ENCODE data around the gene SLC39A2. TPM values are rescaled to one million over a fixed set of nuclear protein-coding genes. Genes with fewer than 3 reads are reported as not detected.
"Not testable (repeated sequence)": the region's sequence is repeated elsewhere in the genome, so short reads cannot be mapped to it uniquely, and the experiment has no call there.

Gene SLC39A2
- not detected in 2 replicates for total RNA-seq (2014; rRNA removed; shearing (Covaris generic))

DNA sequence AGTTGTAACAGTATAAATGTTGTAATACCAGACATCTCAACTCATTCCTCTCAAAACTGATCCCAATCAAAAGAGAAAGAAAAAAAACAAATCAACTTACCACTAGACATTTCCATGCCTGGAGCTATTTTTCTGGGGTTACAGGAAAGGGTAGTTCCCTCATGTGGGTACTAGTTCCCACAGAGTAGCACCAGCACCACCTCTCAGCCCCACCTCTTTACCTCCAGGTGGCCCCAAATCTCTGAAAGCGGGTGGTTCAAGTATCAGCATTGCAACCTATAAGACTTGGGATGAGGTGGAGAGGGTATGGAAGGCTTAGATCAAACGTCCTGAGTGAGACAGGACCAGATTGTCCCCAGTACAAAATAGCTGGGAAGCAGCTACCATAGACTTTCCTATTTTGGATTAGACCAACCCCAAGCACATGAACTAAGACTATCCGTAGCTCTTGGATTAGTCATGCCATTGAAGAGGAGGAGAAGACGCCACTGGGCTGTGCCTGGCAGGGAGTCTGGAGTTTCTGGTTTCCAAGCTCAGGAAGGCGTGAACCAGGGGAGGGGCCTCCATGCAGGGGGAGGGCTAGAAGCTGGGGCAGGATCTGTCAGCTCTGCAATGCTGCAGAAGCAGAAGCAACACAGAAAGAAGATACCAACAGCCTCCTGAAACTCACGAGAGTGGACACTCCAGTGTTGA is at the start of gene SLC39A2:
SLC39A2 (plus strand) TSS at position 620 of the 693 bp plus-strand sequence. CDS start 154 bp downstream, outside the sequence.
- DNase-seq (ENCODE audit: low read depth), result peak; percentile 69

DNA sequence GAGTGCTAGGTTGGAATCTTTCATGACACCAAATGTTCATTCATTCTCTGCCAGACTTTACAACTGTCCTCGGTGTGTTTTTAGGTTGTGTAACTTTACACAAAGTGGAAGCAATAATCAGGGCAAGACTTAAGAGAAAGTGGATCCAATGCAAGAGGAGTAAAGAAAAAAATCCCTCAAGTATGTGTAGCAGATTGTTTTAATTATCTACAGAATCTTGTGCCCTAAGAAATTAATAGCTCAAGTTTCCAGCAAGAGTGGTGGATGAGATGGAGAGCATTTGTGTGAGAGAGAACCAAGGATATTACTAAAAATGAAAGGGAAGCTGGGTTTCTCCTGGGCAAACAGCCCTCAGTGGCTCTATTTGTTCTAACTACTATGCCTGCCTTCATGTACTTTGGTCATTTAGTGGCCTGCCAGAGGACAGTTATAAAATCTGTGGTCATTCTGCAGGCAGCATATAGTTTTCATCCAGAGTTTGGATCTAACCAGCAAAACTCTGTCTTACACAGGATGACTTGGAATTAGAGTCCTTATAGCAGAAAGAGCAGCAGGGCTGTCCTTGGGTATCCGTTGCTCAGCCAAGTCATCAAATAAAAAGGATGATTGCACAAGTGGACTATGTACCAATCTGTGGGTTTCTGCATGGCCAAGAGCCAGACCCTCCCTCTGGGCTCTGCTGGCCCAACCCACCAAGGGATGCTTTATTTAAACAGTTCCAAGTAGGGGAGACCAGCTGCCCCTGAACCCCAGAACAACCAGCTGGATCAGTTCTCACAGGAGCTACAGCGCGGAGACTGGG is 44.2 kb upstream of the SLC39A2 start, which contains the start of gene RNASE2:
RNASE2 (plus strand) TSS at position 752 of the 802 bp plus-strand sequence. CDS start 285 bp downstream, outside the sequence.
- DNase-seq (ENCODE audit: low read depth), result not testable (repeated sequence)

GRCh38 chr14:20955538-20955873 is 43.6 kb upstream of the SLC39A2 start:
- not testable (repeated sequence) for DNase-seq (ENCODE audit: low read depth)

GRCh38 chr14:20956376-20956976 is 42.6 kb upstream of the SLC39A2 start:
- DNase-seq (ENCODE audit: low read depth), result no peak

GRCh38 chr14:20958946-20959345 is 40.1 kb upstream of the SLC39A2 start:
- DNase-seq (ENCODE audit: low read depth), result not testable (repeated sequence)

GRCh38 chr14:20969336-20969735 is 29.8 kb upstream of the SLC39A2 start:
- peak; percentile 39 for DNase-seq (ENCODE audit: low read depth)

DNA sequence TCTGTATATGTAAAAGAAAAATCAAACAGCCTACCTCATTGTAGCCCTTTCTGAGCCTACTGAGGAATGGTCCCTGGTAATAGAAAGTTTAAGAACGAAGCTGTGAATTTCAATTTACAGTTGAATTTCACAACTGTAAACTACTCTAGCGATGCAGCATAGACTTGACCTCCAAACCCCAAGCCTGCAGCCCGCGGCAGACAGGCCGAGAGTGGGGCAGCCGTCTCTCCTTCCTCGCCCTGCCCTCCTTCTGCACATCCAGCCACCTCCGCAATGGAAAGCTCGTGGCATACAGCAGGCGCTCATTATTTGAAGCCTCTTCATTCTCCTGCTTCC is 28.5 kb upstream of the SLC39A2 start:
- no peak for DNase-seq (ENCODE audit: low read depth)

GRCh38 chr14:20970983-20971704 is 27.9 kb upstream of the SLC39A2 start:
- DNase-seq (ENCODE audit: low read depth), result peak; percentile 94

GRCh38 chr14:20971705-20972021 is 27.4 kb upstream of the SLC39A2 start:
- no peak for DNase-seq (ENCODE audit: low read depth)

GRCh38 chr14:20973501-20973900 is 25.6 kb upstream of the SLC39A2 start:
- no peak for DNase-seq (ENCODE audit: low read depth)

DNA sequence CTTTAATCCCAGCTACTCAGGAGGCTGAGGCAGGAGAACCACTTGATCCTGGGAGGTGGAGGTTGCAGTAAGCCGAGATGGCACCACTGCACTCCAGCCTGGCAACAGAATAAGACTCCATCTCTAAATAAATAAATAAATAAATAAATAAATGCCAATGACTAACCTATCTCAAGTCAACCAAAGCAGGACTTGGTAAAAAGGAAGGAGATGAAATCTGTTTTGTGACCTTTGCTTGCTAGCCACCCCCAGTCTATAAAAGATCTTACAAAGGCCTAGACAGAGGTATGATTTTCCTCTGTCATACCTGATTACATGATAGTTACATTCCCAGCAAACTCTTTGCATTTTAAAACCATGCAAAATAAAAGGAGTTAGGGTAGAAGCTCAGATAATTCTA is 22.8 kb upstream of the SLC39A2 start:
- DNase-seq (ENCODE audit: low read depth), result no peak

GRCh38 chr14:20978687-20979086 is 20.4 kb upstream of the SLC39A2 start:
- no peak for DNase-seq (ENCODE audit: low read depth)

DNA sequence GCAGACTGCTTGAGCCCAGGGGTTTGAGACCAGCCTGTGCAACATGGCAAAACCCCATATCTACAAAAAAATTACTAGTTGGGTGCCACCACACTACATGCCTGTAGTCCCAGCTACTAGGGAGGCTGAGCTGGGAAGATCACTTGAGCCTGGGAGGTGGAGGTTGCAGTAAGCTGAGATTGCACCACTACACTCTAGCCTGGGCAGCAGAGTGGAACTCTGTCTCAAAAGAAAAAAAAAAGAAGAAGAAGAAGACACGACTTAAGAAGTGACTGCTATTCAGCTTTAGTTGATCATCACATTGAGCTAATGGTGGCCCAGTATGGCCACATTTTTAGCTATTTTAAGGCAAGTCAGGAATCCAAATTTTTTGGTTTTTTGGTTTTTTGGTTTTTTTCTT is 18.2 kb upstream of the SLC39A2 start:
- DNase-seq (ENCODE audit: low read depth), result no peak

DNA sequence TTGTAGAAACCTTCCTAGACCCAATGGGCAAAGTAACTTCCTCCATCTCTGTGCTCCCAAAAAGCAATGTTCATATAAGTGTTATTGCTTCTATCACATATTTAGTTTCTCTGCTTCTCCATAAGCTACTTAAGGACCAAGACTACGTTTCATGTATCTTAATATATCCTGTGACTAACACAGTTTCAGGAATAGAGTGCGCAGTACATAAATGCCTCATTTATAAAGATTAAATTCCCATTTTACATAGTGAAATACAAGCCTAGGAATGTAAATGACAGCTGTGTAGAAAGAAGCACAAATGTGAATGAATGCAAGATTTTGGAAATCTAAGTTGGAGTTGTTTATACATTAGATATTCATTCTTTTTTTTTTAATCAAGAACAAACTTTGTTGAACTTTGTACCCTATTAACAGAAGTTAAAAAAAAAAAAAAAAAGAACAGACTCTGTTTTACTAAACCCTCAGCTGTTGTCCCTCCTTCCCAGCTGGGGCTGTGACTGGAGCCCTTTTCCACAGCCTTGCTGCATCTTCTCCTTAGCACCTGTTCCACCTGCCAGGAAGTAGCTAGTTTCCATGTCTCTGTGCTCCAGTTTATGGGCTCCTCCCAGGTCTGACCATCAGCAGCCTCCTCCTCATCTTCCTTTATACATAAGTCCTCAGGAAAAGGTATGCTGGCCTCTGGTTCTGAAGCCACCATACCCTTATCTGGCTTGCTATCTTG is 16.3 kb upstream of the SLC39A2 start:
- DNase-seq (ENCODE audit: low read depth), result no peak

DNA sequence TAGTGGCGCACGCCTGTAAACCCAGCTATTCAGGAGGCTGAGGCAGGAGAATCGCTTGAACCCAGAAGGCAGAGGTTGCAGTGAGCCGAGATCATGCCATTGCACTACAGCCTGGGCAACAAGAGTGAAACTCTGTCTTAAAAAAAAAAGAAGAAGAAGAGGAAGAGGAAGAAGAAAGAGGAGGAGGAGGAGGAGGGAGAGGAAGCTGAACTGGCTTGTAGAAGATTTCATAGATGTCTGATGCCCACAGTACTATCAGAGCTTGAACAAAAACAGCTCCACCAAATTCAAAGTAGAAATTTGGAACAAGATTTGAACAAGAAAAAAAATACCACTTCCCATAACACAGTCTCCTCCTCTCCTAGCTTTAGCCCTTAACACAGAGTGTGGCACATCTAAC is 13.4 kb upstream of the SLC39A2 start:
- not testable (repeated sequence) for DNase-seq (ENCODE audit: low read depth)

- DNase-seq (ENCODE audit: low read depth), result peak; percentile 91
Measured at GRCh38 chr14:20986811-20987210, 12.3 kb upstream of the SLC39A2 start.

DNA sequence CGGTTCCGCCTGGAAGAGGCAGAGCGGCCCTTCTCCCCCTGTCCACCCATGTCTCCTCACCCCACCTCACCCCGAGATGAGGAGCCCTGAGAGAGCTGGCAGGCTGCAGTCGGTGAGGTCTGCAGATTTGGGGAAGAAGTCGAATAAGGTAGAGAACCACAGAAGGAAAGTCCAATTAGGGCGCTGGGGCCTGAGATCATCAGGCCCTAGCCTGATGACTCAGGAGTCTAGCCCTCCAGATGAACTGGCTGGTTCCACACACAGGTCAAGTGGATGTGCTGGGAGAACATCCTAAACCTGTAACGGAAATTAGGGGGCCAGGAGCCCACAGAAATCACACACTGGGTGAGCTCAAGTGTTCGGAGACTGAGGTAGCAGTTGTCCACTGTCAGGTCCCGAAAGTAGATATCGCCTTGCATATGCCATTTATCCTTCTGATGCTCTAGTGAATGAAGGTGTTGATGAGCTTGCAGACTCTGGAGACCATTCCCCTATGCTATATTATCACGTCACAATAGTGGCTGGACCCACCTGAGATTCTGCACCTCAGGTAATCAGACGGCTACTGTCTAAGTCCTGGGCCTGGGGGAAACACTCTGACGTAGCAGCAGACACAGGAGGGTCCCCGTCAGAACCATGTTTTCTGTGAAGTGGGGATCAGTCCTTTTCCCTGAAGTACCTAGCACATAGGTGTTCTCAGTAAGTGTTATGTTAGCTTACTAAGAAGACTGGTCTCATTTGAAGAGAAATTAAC is 10.2 kb upstream of the SLC39A2 start:
- peak; percentile 15 for DNase-seq (ENCODE audit: low read depth)

GRCh38 chr14:20989471-20989786 is 9.7 kb upstream of the SLC39A2 start:
- DNase-seq (ENCODE audit: low read depth), result no peak

DNA sequence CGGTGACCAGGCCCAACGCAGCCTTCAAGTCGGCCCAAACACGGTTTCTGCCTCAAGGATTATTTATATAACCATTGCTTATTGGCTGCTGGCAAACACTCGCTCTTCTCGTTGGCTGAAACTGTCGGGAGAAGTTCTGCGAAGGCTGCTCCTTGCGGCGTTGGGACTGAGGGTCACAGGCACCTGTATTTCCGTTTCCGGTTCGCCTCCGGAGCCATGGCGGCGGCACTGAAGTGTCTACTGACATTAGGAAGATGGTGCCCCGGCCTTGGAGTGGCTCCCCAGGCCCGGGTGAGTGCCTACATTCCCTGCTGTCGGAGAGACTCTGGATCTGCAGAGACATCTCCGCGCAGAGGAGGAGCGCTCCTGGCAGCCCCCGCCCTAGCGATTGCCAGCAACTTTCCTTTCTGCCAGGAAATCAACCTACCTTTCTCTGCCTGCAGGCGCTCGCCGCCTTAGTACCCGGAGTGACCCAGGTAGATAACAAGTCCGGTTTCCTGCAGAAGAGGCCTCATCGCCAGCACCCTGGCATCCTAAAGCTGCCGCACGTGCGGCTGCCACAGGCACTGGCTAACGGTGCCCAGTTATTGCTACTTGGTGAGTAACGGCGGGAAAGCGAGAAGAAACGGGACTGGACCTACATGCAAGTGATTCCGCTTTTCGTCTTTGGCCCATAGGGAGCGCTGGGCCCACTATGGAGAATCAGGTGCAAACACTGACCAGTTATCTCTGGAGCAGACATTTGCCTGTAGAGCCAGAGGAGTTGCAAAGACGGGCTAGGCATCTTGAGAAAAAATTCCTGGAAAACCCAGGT is 9.1 kb upstream of the SLC39A2 start, which contains the start of gene METTL17:
METTL17 (plus strand) TSS at position 194 of the 814 bp plus-strand sequence; CDS start at position 217, 23 bp downstream.
- DNase-seq (ENCODE audit: low read depth), result peak; percentile 98

DNA sequence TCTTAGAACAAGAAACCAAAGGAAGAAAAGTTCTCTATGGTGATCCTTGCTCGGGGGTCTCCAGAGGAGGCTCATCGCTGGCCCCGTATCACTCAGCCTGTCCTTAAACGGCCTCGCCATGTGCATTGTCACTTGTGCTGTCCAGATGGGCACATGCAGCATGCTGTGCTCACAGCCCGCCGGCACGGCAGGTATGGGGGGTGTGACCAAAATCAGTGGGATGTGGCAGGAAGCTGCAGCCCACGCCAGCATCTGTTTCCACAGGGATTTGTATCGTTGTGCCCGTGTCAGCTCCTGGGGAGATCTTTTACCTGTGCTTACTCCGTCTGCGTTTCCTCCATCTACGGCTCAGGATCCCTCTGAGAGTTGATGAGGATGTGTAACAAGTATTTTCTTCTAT is 2.6 kb upstream of the SLC39A2 start:
- DNase-seq (ENCODE audit: low read depth), result no peak

Data from Daoy (cell line).